K562 (cell line): ENCODE data around the gene ZNF559. TPM values are rescaled to one million over a fixed set of nuclear protein-coding genes. Genes with fewer than 3 reads are reported as not detected.

Experiments used
- CBX1 ChIP-seq: sonication (generic); IDR thresholded peaks from 2 replicates; pipeline ENCODE4 v1.6.1; 2016; ENCODE audit warnings: antibody characterized with exemption, low read depth, mild to moderate bottlenecking
- CHD2 ChIP-seq: IDR thresholded peaks from 2 replicates; pipeline ENCODE4 v1.6.1; 2011; ENCODE audit warnings: low read depth, low read length
- ESRRB ChIP-seq: fragments of 250-450 bp; sonication (Bioruptor Pico); IDR thresholded peaks from 2 replicates; pipeline ENCODE4 v1.5.0; 2020; ENCODE audit warnings: mild to moderate bottlenecking, moderate library complexity, borderline replicate concordance
- MBD2 ChIP-seq: sonication (generic); IDR thresholded peaks from 2 replicates; pipeline ENCODE4 v1.6.1; 2016; ENCODE audit warnings: low read depth, borderline replicate concordance
- MYNN ChIP-seq, 2 experiments: sonication (generic); formaldehyde crosslinking in 1 of 2; IDR thresholded peaks; 2 replicates each; pipeline versions ENCODE4 v1.5.0 to v1.6.1; 2016 to 2020; ENCODE audit warnings: antibody characterized with exemption in 1 of 2, missing genetic modification reagents in 1 of 2
- POLR3A ChIP-seq: IDR thresholded peaks from 2 replicates; pipeline ENCODE4 v1.6.1; 2011; ENCODE audit warnings: borderline replicate concordance, mild to moderate bottlenecking, moderate library complexity; ENCODE audit not compliant: insufficient read length, insufficient read depth; ENCODE audit errors: extremely low read depth
- PTTG1 ChIP-seq: fragments of 450-650 bp; IDR thresholded peaks from 2 replicates; pipeline ENCODE4 v1.6.1; 2016; ENCODE audit warnings: low read depth, mild to moderate bottlenecking, missing genetic modification characterization, missing compliant biosample characterization
- SMC3 ChIP-seq: conservative IDR thresholded peaks from 2 replicates; pipeline ENCODE4 v1.6.1; 2011; ENCODE audit warnings: low read depth, low read length, improper control_type of control experiment; ENCODE audit not compliant: insufficient read depth
- SRSF1 ChIP-seq: fragments of 200-400 bp; formaldehyde crosslinking; IDR thresholded peaks from 2 replicates; pipeline ENCODE4 v1.6.1; 2017; ENCODE audit warnings: mild to moderate bottlenecking, low read depth, low read length, moderate library complexity
- SRSF7 ChIP-seq: fragments of 200-400 bp; formaldehyde crosslinking; optimal IDR thresholded peaks from 2 replicates; pipeline ENCODE3; 2017; ENCODE audit warnings: mild to moderate bottlenecking, low read depth, low read length
- STAT5A ChIP-seq: IDR thresholded peaks from 2 replicates; pipeline ENCODE4 v1.6.1; 2012; ENCODE audit warnings: low read length, inconsistent platforms, borderline replicate concordance
- TRIM28 ChIP-seq: fragments of 450-650 bp; IDR thresholded peaks from 2 replicates; pipeline ENCODE4 v1.6.1; 2017
- ZNF274 ChIP-seq: IDR thresholded peaks from 2 replicates; pipeline ENCODE4 v1.6.1; 2011; ENCODE audit warnings: low read depth, mild to moderate bottlenecking, low read length, moderate library complexity, borderline replicate concordance
- polyA plus RNA-seq, 8 experiments: library from polyadenylated mRNA; depleted of rRNA in 4 of 8; stranded (reverse) in 5 of 8; unstranded in 3 of 8; fragments of >200 nt; fragmentation: Nextera tagmentation in 2 of 8; fragmentation: Illumina TruSeq in 1 of 8; extraction: Ambion mirVana in 2 of 8; extraction: Trizol in 1 of 8; gene quantifications; 2 replicates each; pipeline versions ENCODE4 v1.2.1 to v1.2.3, GENCODE V29; 2011 to 2014; ENCODE audit warnings: inconsistent platforms in 1 of 8, missing spikeins in 1 of 8
- total RNA-seq, 7 experiments: library from RNA; depleted of rRNA in 6 of 7; stranded (reverse); fragments of >200 nt in 6 of 7; fragmentation: Illumina TruSeq in 2 of 7; extraction: Trizol in 2 of 7; gene quantifications; 2 replicates each; pipeline versions ENCODE4 v1.2.1 to v1.2.3, GENCODE V29; 2011 to 2021; ENCODE audit warnings: low replicate concordance in 1 of 7
- TF ChIP-seq, protein P1 (sequence below): fragments of 450-650 bp; IDR thresholded peaks from 2 replicates; pipeline ENCODE4 v1.7.1; 2018; ENCODE audit warnings: mild to moderate bottlenecking, low read depth; ENCODE audit not compliant: partially characterized antibody

The ZNF559 gene
- total and polyA plus RNA-seq, 9 of the 15 experiments (the other 6 are each of a cell fraction or from before 2014, with no cell fraction given), result 4.0 to 21.5 (median 11.5) TPM

DNA sequence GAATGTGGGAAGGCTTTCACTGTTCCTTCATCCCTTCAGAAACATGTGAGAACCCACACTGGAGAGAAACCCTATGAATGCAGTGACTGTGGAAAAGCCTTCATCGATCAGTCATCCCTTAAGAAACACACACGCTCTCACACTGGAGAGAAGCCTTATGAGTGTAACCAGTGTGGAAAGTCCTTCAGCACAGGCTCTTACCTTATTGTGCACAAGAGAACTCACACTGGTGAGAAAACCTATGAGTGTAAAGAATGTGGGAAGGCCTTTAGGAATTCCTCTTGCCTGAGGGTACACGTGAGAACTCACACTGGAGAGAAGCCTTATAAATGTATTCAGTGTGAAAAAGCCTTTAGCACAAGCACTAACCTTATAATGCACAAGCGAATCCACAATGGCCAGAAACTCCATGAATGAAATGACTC lies 57.4 kb downstream of the ZNF559 start (continued):
- peak; percentile 97 for TF ChIP-seq ZNF274
- TF ChIP-seq, protein P1, sequence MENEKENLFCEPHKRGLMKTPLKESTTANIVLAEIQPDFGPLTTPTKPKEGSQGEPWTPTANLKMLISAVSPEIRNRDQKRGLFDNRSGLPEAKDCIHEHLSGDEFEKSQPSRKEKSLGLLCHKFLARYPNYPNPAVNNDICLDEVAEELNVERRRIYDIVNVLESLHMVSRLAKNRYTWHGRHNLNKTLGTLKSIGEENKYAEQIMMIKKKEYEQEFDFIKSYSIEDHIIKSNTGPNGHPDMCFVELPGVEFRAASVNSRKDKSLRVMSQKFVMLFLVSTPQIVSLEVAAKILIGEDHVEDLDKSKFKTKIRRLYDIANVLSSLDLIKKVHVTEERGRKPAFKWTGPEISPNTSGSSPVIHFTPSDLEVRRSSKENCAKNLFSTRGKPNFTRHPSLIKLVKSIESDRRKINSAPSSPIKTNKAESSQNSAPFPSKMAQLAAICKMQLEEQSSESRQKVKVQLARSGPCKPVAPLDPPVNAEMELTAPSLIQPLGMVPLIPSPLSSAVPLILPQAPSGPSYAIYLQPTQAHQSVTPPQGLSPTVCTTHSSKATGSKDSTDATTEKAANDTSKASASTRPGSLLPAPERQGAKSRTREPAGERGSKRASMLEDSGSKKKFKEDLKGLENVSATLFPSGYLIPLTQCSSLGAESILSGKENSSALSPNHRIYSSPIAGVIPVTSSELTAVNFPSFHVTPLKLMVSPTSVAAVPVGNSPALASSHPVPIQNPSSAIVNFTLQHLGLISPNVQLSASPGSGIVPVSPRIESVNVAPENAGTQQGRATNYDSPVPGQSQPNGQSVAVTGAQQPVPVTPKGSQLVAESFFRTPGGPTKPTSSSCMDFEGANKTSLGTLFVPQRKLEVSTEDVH, result no peak
- no peak for TF ChIP-seq CHD2
- TF ChIP-seq SRSF1, result no peak
- no peak for TF ChIP-seq ESRRB (CRISPR knock-in tag)
- no peak for TF ChIP-seq MBD2
- peak; percentile 66; the same call in 1 of the 2 replicates for TF ChIP-seq TRIM28
- peak; percentile 20; the same call in 1 of the 2 replicates for TF ChIP-seq CBX1
- TF ChIP-seq POLR3A, result no peak
- no peak for TF ChIP-seq MYNN (IDR thresholded peaks at IDR 0.05)
- TF ChIP-seq MYNN (CRISPR knock-in tag; IDR thresholded peaks at IDR 0.05), result no peak
- no peak for TF ChIP-seq SMC3
- no peak for TF ChIP-seq PTTG1
- TF ChIP-seq STAT5A, result no peak
- TF ChIP-seq SRSF7, result no peak

Other genes starting within 250 kb of the ZNF559 start
Only the 7 nearest of the 13 such genes appear.
- gene OR7D2, start 145.2 kb upstream of the ZNF559 start, total RNA-seq (2014; rRNA removed), result 0.05 and 0.20 TPM in 2 replicates
- 0.45 and 0.51 TPM in 2 replicates for gene OR7D2, start 145.2 kb upstream of the ZNF559 start, total RNA-seq (2014; rRNA removed; fragmentation: Illumina TruSeq; extraction: Trizol)
- gene OR7D2, start 145.2 kb upstream of the ZNF559 start, total RNA-seq (2015; rRNA removed; fragmentation: Illumina TruSeq; extraction: Trizol), result 0.43 and 0.72 TPM in 2 replicates
- gene OR7D2, start 145.2 kb upstream of the ZNF559 start, total RNA-seq (2021), result 0.40 and 0.49 TPM in 2 replicates
- gene OR7D2, start 145.2 kb upstream of the ZNF559 start, polyA plus RNA-seq (2011; rRNA removed), result 0.75 and 1.2 TPM in 2 replicates
- 0.39 and 0.62 TPM in 2 replicates for gene OR7D2, start 145.2 kb upstream of the ZNF559 start, polyA plus RNA-seq (2014; fragmentation: Illumina TruSeq; extraction: Trizol)
- gene OR7D2, start 145.2 kb upstream of the ZNF559 start, polyA plus RNA-seq (2014; fragmentation: Nextera tagmentation; extraction: Ambion mirVana), result under 1 TPM; 0.22 to 0.25 TPM
- 0.42 and 0.45 TPM in 2 replicates for gene OR7D2, start 145.2 kb upstream of the ZNF559 start, polyA plus RNA-seq (2014; rRNA removed)
- not detected in 2 replicates for gene OR7D4, start 104.6 kb upstream of the ZNF559 start, total RNA-seq (2014; rRNA removed)
- gene OR7D4, start 104.6 kb upstream of the ZNF559 start, total RNA-seq (2014; rRNA removed; fragmentation: Illumina TruSeq; extraction: Trizol), result not detected in 2 replicates
- not detected in 2 replicates for gene OR7D4, start 104.6 kb upstream of the ZNF559 start, total RNA-seq (2015; rRNA removed; fragmentation: Illumina TruSeq; extraction: Trizol)
- gene OR7D4, start 104.6 kb upstream of the ZNF559 start, total RNA-seq (2021), result not detected in 2 replicates
- gene OR7D4, start 104.6 kb upstream of the ZNF559 start, polyA plus RNA-seq (2011; rRNA removed), result not detected in 2 replicates
- not detected in 2 replicates for gene OR7D4, start 104.6 kb upstream of the ZNF559 start, polyA plus RNA-seq (2014; fragmentation: Illumina TruSeq; extraction: Trizol)
- not detected for gene OR7D4, start 104.6 kb upstream of the ZNF559 start, polyA plus RNA-seq (2014; fragmentation: Nextera tagmentation; extraction: Ambion mirVana)
- gene OR7D4, start 104.6 kb upstream of the ZNF559 start, polyA plus RNA-seq (2014; rRNA removed), result not detected in 2 replicates
- gene OR7E24, start 73.2 kb upstream of the ZNF559 start, total RNA-seq (2014; rRNA removed), result not detected in 2 replicates
- gene OR7E24, start 73.2 kb upstream of the ZNF559 start, total RNA-seq (2014; rRNA removed; fragmentation: Illumina TruSeq; extraction: Trizol), result not detected in 2 replicates
- gene OR7E24, start 73.2 kb upstream of the ZNF559 start, total RNA-seq (2015; rRNA removed; fragmentation: Illumina TruSeq; extraction: Trizol), result not detected in 2 replicates
- gene OR7E24, start 73.2 kb upstream of the ZNF559 start, total RNA-seq (2021), result not detected in 2 replicates
- gene OR7E24, start 73.2 kb upstream of the ZNF559 start, polyA plus RNA-seq (2011; rRNA removed), result not detected in 2 replicates
- not detected in 2 replicates for gene OR7E24, start 73.2 kb upstream of the ZNF559 start, polyA plus RNA-seq (2014; fragmentation: Illumina TruSeq; extraction: Trizol)
- not detected for gene OR7E24, start 73.2 kb upstream of the ZNF559 start, polyA plus RNA-seq (2014; fragmentation: Nextera tagmentation; extraction: Ambion mirVana)
- not detected in 2 replicates for gene OR7E24, start 73.2 kb upstream of the ZNF559 start, polyA plus RNA-seq (2014; rRNA removed)
- gene ZNF699, start 14.3 kb upstream of the ZNF559 start, total RNA-seq (2014; rRNA removed), result 2.8 and 3.8 TPM in 2 replicates
- 3.1 and 4.4 TPM in 2 replicates for gene ZNF699, start 14.3 kb upstream of the ZNF559 start, total RNA-seq (2014; rRNA removed; fragmentation: Illumina TruSeq; extraction: Trizol)
- 1.8 and 3.1 TPM in 2 replicates for gene ZNF699, start 14.3 kb upstream of the ZNF559 start, total RNA-seq (2015; rRNA removed; fragmentation: Illumina TruSeq; extraction: Trizol)
- gene ZNF699, start 14.3 kb upstream of the ZNF559 start, total RNA-seq (2021), result 3.0 and 4.1 TPM in 2 replicates
- gene ZNF699, start 14.3 kb upstream of the ZNF559 start, polyA plus RNA-seq (2011; rRNA removed), result 2.2 and 2.8 TPM in 2 replicates
- gene ZNF699, start 14.3 kb upstream of the ZNF559 start, polyA plus RNA-seq (2014; fragmentation: Illumina TruSeq; extraction: Trizol), result 1.9 and 2.1 TPM in 2 replicates
- gene ZNF699, start 14.3 kb upstream of the ZNF559 start, polyA plus RNA-seq (2014; fragmentation: Nextera tagmentation; extraction: Ambion mirVana), result under 1 TPM; 0.08 to 0.25 TPM
- 2.2 and 3.3 TPM in 2 replicates for gene ZNF699, start 14.3 kb upstream of the ZNF559 start, polyA plus RNA-seq (2014; rRNA removed)
- gene ZNF177, start 38.8 kb downstream of the ZNF559 start, total RNA-seq (2014; rRNA removed), result 0.45 and 0.49 TPM in 2 replicates
- gene ZNF177, start 38.8 kb downstream of the ZNF559 start, total RNA-seq (2014; rRNA removed; fragmentation: Illumina TruSeq; extraction: Trizol), result 0.64 and 1.2 TPM in 2 replicates
- gene ZNF177, start 38.8 kb downstream of the ZNF559 start, total RNA-seq (2015; rRNA removed; fragmentation: Illumina TruSeq; extraction: Trizol), result 0.76 and 1.1 TPM in 2 replicates
- gene ZNF177, start 38.8 kb downstream of the ZNF559 start, total RNA-seq (2021), result 0.45 and 0.82 TPM in 2 replicates
- gene ZNF177, start 38.8 kb downstream of the ZNF559 start, polyA plus RNA-seq (2011; rRNA removed), result 0.73 and 1.1 TPM in 2 replicates
- gene ZNF177, start 38.8 kb downstream of the ZNF559 start, polyA plus RNA-seq (2014; fragmentation: Illumina TruSeq; extraction: Trizol), result 0.78 and 1.8 TPM in 2 replicates
- 1 to 10 TPM in 1 of 2 experiments, under 1 TPM in 1; 0.25 to 1.2 TPM for gene ZNF177, start 38.8 kb downstream of the ZNF559 start, polyA plus RNA-seq (2014; fragmentation: Nextera tagmentation; extraction: Ambion mirVana)
- 0.46 and 1.5 TPM in 2 replicates for gene ZNF177, start 38.8 kb downstream of the ZNF559 start, polyA plus RNA-seq (2014; rRNA removed)
- gene ZNF266, start 111.4 kb downstream of the ZNF559 start, total RNA-seq (2014; rRNA removed), result 12.7 and 14.0 TPM in 2 replicates
- gene ZNF266, start 111.4 kb downstream of the ZNF559 start, total RNA-seq (2014; rRNA removed; fragmentation: Illumina TruSeq; extraction: Trizol), result 23.0 and 27.1 TPM in 2 replicates
- gene ZNF266, start 111.4 kb downstream of the ZNF559 start, total RNA-seq (2015; rRNA removed; fragmentation: Illumina TruSeq; extraction: Trizol), result 19.2 and 19.3 TPM in 2 replicates
- 20.0 and 20.3 TPM in 2 replicates for gene ZNF266, start 111.4 kb downstream of the ZNF559 start, total RNA-seq (2021)
- gene ZNF266, start 111.4 kb downstream of the ZNF559 start, polyA plus RNA-seq (2011; rRNA removed), result 40.9 and 41.8 TPM in 2 replicates
- gene ZNF266, start 111.4 kb downstream of the ZNF559 start, polyA plus RNA-seq (2014; fragmentation: Illumina TruSeq; extraction: Trizol), result 19.8 and 21.0 TPM in 2 replicates
- gene ZNF266, start 111.4 kb downstream of the ZNF559 start, polyA plus RNA-seq (2014; fragmentation: Nextera tagmentation; extraction: Ambion mirVana), result 1 to 10 TPM; 5.9 to 7.6 TPM
- 16.2 and 21.6 TPM in 2 replicates for gene ZNF266, start 111.4 kb downstream of the ZNF559 start, polyA plus RNA-seq (2014; rRNA removed)
- not detected in 2 replicates for gene ZNF560, start 174.4 kb downstream of the ZNF559 start, total RNA-seq (2014; rRNA removed)
- 0.04 TPM in 1 of 2 replicates, not detected in the other for gene ZNF560, start 174.4 kb downstream of the ZNF559 start, total RNA-seq (2014; rRNA removed; fragmentation: Illumina TruSeq; extraction: Trizol)
- gene ZNF560, start 174.4 kb downstream of the ZNF559 start, total RNA-seq (2015; rRNA removed; fragmentation: Illumina TruSeq; extraction: Trizol), result not detected in 2 replicates
- gene ZNF560, start 174.4 kb downstream of the ZNF559 start, total RNA-seq (2021), result 0.09 TPM in 1 of 2 replicates, not detected in the other
- gene ZNF560, start 174.4 kb downstream of the ZNF559 start, polyA plus RNA-seq (2011; rRNA removed), result not detected in 2 replicates
- 0.04 and 0.26 TPM in 2 replicates for gene ZNF560, start 174.4 kb downstream of the ZNF559 start, polyA plus RNA-seq (2014; fragmentation: Illumina TruSeq; extraction: Trizol)
- under 1 TPM; 0.06 to 0.18 TPM for gene ZNF560, start 174.4 kb downstream of the ZNF559 start, polyA plus RNA-seq (2014; fragmentation: Nextera tagmentation; extraction: Ambion mirVana)
- 0.03 and 0.04 TPM in 2 replicates for gene ZNF560, start 174.4 kb downstream of the ZNF559 start, polyA plus RNA-seq (2014; rRNA removed)